ENCODE results near the gene SLC6A11. TPM values are rescaled to one million over a fixed set of nuclear protein-coding genes. Genes with fewer than 3 reads are reported as not detected.

Gene SLC6A11
- total RNA-seq, 1 experiment from 2014 or later: not detected

- no peak overlapping the region for H3K27ac ChIP-seq (ENCODE audit: low read depth, low read length, poor library complexity, severe bottlenecking)
- TF ChIP-seq CTCF (conservative IDR thresholded peaks at IDR 0.05; ENCODE audit: low read depth, low read length): no peak
- TF ChIP-seq EZH2 (IDR thresholded peaks at IDR 0.05; ENCODE audit: borderline replicate concordance, low read depth, low read length, poor library complexity, severe bottlenecking): no peak
- ChIA-PET POLR2A (ENCODE audit: low non-redundant PET) (no interaction called here), CTCF (no interaction called here)
- DNase-seq (ENCODE audit: low spot score): no peak
- H3K4me1 ChIP-seq (ENCODE audit: insufficient read depth, low read length, poor library complexity, severe bottlenecking): no peaks in the 10 kb centered on the region
- BruUV-seq (replicated peaks): no TSS peak
- intact Hi-C loops (cut with micrococcal nuclease; ENCODE audit: unreplicated experiment): no loop called here
- H3K4me3 ChIP-seq (ENCODE audit: low read depth, low read length, poor library complexity, severe bottlenecking): no peak overlapping the region
- H3K36me3 ChIP-seq (ENCODE audit: insufficient read depth, low read length, poor library complexity, severe bottlenecking): no peaks in the 10 kb centered on the region
- no peaks in the 10 kb centered on the region for H3K9me3 ChIP-seq (ENCODE audit: low read depth, low read length, poor library complexity, severe bottlenecking)
- H3K27me3 ChIP-seq (replicated peaks; ENCODE audit: insufficient read depth, low read depth, low read length, poor library complexity): peaks cover 54% of the 10 kb centered on the region
Measured at GRCh38 chr3:10790713-10791112, 25.3 kb upstream of the SLC6A11 start.

- H3K4me1 ChIP-seq (ENCODE audit: insufficient read depth, low read length, poor library complexity, severe bottlenecking): no peaks in the 10 kb centered on the region
- no TSS peak for BruUV-seq (replicated peaks)
Measured at GRCh38 chr3:10792208-10792607, 23.8 kb upstream of the SLC6A11 start.

DNA sequence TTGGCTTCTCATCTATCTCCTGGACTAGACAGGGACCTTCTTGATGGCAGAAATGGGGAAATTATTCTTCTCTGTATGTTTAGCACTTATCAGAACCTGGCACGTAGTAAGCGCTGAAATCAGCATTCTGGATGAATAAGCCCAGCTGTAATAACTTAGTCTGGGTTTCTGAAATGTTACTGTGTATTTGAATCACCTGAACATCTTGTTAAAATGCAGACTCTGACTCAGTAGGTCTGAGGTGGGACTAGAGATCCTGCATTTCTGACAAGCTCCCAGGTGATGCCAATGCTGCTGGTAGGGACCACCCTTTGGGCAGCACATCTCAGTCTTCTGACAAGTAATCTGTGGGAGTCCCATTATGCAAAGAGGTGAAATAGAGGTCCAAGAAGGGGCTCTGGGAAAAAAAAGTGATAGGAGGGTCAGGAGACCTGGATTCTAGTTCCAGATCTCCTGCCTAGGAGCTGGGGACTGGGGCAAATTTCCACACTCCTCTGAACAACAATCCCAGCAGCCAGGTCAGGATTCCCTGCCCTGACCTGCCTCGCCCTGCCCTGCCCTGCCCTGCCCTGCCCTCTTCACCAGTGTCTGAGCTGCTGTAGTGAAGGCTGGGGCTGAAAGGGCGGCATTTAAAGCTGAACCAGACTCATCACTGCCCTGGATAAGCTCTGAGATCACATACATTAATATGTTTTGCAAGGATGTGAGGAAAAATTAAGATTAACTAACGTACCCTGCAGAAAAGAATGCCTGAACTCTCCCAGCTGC is 17.2 kb upstream of the SLC6A11 start:
- ChIA-PET POLR2A (ENCODE audit: low non-redundant PET) (no interaction called here), CTCF (no interaction called here)
- TF ChIP-seq EZH2 (IDR thresholded peaks at IDR 0.05; ENCODE audit: borderline replicate concordance, low read depth, low read length, poor library complexity, severe bottlenecking) (no peak), CTCF (conservative IDR thresholded peaks at IDR 0.05; ENCODE audit: low read depth, low read length) (no peak)
- H3K4me3 ChIP-seq (ENCODE audit: low read depth, low read length, poor library complexity, severe bottlenecking): no peak overlapping the region
- intact Hi-C loops (cut with micrococcal nuclease; ENCODE audit: unreplicated experiment): no loop called here
- DNase-seq (ENCODE audit: low spot score): no peak
- BruUV-seq (replicated peaks): no TSS peak
- no peaks in the 10 kb centered on the region for H3K4me1 ChIP-seq (ENCODE audit: insufficient read depth, low read length, poor library complexity, severe bottlenecking)
- no peak overlapping the region for H3K27ac ChIP-seq (ENCODE audit: low read depth, low read length, poor library complexity, severe bottlenecking)
- H3K36me3 ChIP-seq (ENCODE audit: insufficient read depth, low read length, poor library complexity, severe bottlenecking): no peaks in the 10 kb centered on the region
- peaks cover 52% of the 10 kb centered on the region for H3K27me3 ChIP-seq (replicated peaks; ENCODE audit: insufficient read depth, low read depth, low read length, poor library complexity)
- H3K9me3 ChIP-seq (ENCODE audit: low read depth, low read length, poor library complexity, severe bottlenecking): no peaks in the 10 kb centered on the region

More at GRCh38 chr3:10792208-10792607, 23.8 kb upstream of the SLC6A11 start:
- no peak overlapping the region for H3K4me3 ChIP-seq (ENCODE audit: low read depth, low read length, poor library complexity, severe bottlenecking)
- CTCF ChIA-PET: interaction anchor here (0.6 kb wide), 1 partner anchor 22 kb away, joined by 4 read pairs; no protein-coding TSS in a partner anchor
- POLR2A ChIA-PET (ENCODE audit: low non-redundant PET): no interaction called here
- H3K36me3 ChIP-seq (ENCODE audit: insufficient read depth, low read length, poor library complexity, severe bottlenecking): no peaks in the 10 kb centered on the region
- H3K27ac ChIP-seq (ENCODE audit: low read depth, low read length, poor library complexity, severe bottlenecking): no peak overlapping the region
- no peak for DNase-seq (ENCODE audit: low spot score)
- intact Hi-C loops (cut with micrococcal nuclease; ENCODE audit: unreplicated experiment): no loop called here
- H3K9me3 ChIP-seq (ENCODE audit: low read depth, low read length, poor library complexity, severe bottlenecking): no peaks in the 10 kb centered on the region
- TF ChIP-seq CTCF (conservative IDR thresholded peaks at IDR 0.05; ENCODE audit: low read depth, low read length) (no peak), EZH2 (IDR thresholded peaks at IDR 0.05; ENCODE audit: borderline replicate concordance, low read depth, low read length, poor library complexity, severe bottlenecking) (no peak)
- H3K27me3 ChIP-seq (replicated peaks; ENCODE audit: insufficient read depth, low read depth, low read length, poor library complexity): peaks cover 49% of the 10 kb centered on the region
